B cell (primary cell): ENCODE data around the gene CHD5. TPM values are rescaled to one million over a fixed set of nuclear protein-coding genes. Genes with fewer than 3 reads are reported as not detected.

Experiments
- ATAC-seq: fragments of 200-7000 bp; cut with Tn5 transposase; one replicate; pipeline ENCODE4 v1.10.0; 2021; ENCODE audit warnings: low read depth, mild to moderate bottlenecking, moderate number of reproducible peaks, moderate library complexity
- CTCF ChIA-PET: fragments of 350-600 bp; sonication (Branson Sonifier 250); formaldehyde crosslinking; loops from one replicate; lab custom pipeline; 2021; ENCODE audit warnings: antibody characterized with exemption, inconsistent platforms; lab: Charles Lee
- POLR2A ChIA-PET: fragments of 350-600 bp; sonication (Branson Sonifier 250); formaldehyde crosslinking; loops from one replicate; lab custom pipeline; 2021; ENCODE audit warnings: antibody characterized with exemption; lab: Charles Lee
- DNase-seq: peaks from one replicate; pipeline ENCODE4 v3.0.0; 2013
- H2AFZ ChIP-seq: 2 replicates; pipeline ENCODE4 v1.6.1; 2012; ENCODE audit warnings: mild to moderate bottlenecking, low read depth, low read length; ENCODE audit not compliant: insufficient read depth, poor library complexity, severe bottlenecking
- H3K27ac ChIP-seq, 2 donors: 1 replicate in 1 of 2; 2 replicates in 1 of 2; pipeline ENCODE4 v1.5.1; 2012 to 2013; ENCODE audit warnings: low read length in 2 of 2, mild to moderate bottlenecking in 2 of 2, moderate library complexity in 1 of 2
- H3K27me3 ChIP-seq, 4 experiments: fragments of 200-600 bp in 1 of 4; sonication (generic) in 1 of 4; replicated peaks in 1 of 4; 1 replicate in 2 of 4; 2 replicates in 2 of 4; pipeline versions ENCODE4 v1.6.1 to v1.7.0; 2013 to 2016; ENCODE audit warnings: low read length in 3 of 4, mild to moderate bottlenecking in 2 of 4, mixed read lengths in 1 of 4, moderate library complexity in 1 of 4; ENCODE audit not compliant: insufficient read depth in 4 of 4, control insufficient read depth in 3 of 4; ENCODE audit errors: control extremely low read depth in 1 of 4
- H3K36me3 ChIP-seq, 2 experiments: replicated peaks in 1 of 2; 1 replicate in 1 of 2; 2 replicates in 1 of 2; pipeline versions ENCODE4 v1.6.1 to v1.7.1; 2013; ENCODE audit warnings: low read length in 1 of 2; ENCODE audit not compliant: insufficient read depth in 2 of 2, control insufficient read depth in 1 of 2; ENCODE audit errors: control extremely low read depth in 1 of 2, extremely low read depth in 1 of 2
- H3K4me1 ChIP-seq, 2 donors: fragments of 200-600 bp in 1 of 2; sonication (generic) in 1 of 2; 1 replicate in 1 of 2; 2 replicates in 1 of 2; pipeline versions ENCODE4 v1.5.1 to v1.6.1; 2013 to 2017; ENCODE audit warnings: low read length in 2 of 2; ENCODE audit not compliant: control insufficient read depth in 2 of 2, insufficient read depth in 2 of 2
- H3K4me2 ChIP-seq: replicated peaks from 2 replicates; pipeline ENCODE3; 2012; ENCODE audit warnings: mild to moderate bottlenecking, low read depth, low read length; ENCODE audit not compliant: poor library complexity, severe bottlenecking
- H3K4me3 ChIP-seq, 5 experiments: fragments of 200-600 bp in 1 of 5; sonication (generic) in 1 of 5; 1 replicate in 3 of 5; 2 replicates in 2 of 5; pipeline versions ENCODE4 v1.5.1 to v1.7.0; 2011 to 2016; ENCODE audit warnings: low read length in 4 of 5, mild to moderate bottlenecking in 4 of 5, low read depth in 2 of 5, control low read depth in 1 of 5, moderate library complexity in 1 of 5; ENCODE audit not compliant: insufficient read depth in 1 of 5; ENCODE audit errors: control extremely low read depth in 1 of 5, extremely low read depth in 1 of 5
- H3K79me2 ChIP-seq: fragments of 200-600 bp; sonication (generic); one replicate; pipeline ENCODE4 v1.6.0; 2016; ENCODE audit warnings: low read length; ENCODE audit not compliant: control insufficient read depth, insufficient read depth
- H3K9ac ChIP-seq: fragments of 200-600 bp; sonication (generic); 2 replicates; pipeline ENCODE4 v1.6.1; 2017; ENCODE audit warnings: mild to moderate bottlenecking, low read length, moderate library complexity
- H3K9me3 ChIP-seq, 3 donors: one replicate each; pipeline versions ENCODE4 v1.6.1 to v1.7.1; 2013; ENCODE audit warnings: low read length in 2 of 3; ENCODE audit not compliant: control insufficient read depth in 2 of 3, insufficient read depth in 1 of 3; ENCODE audit errors: control extremely low read depth in 1 of 3
- H4K20me1 ChIP-seq: 2 replicates; pipeline ENCODE4 v1.6.0; 2012; ENCODE audit warnings: mild to moderate bottlenecking, low read length; ENCODE audit not compliant: insufficient read depth, control insufficient read depth, poor library complexity, severe bottlenecking
- H3K27ac Mint-ChIP-seq: one replicate; pipeline ENCODE4 v1.8.0; 2021; ENCODE audit warnings: mixed read lengths
- H3K27me3 Mint-ChIP-seq: one replicate; pipeline ENCODE4 v1.8.0; 2021; ENCODE audit warnings: mixed read lengths
- H3K4me1 Mint-ChIP-seq: one replicate; pipeline ENCODE4 v1.8.0; 2021; ENCODE audit warnings: mixed read lengths
- H3K4me3 Mint-ChIP-seq: one replicate; pipeline ENCODE4 v1.8.0; 2021; ENCODE audit warnings: mixed read lengths
- H3K9me3 Mint-ChIP-seq: one replicate; pipeline ENCODE4 v1.8.0; 2022; ENCODE audit warnings: mixed read lengths; ENCODE audit not compliant: insufficient read depth
- EZH2 ChIP-seq: IDR thresholded peaks from 2 replicates; pipeline ENCODE4 v1.6.1; 2012; ENCODE audit warnings: borderline replicate concordance, low read depth, mild to moderate bottlenecking, moderate library complexity, low read length; ENCODE audit not compliant: insufficient read depth, poor library complexity, severe bottlenecking
- WGBS: methylation state at CpG from one replicate; pipeline ENCODE4 v1.1.5; 2013; ENCODE audit warnings: missing lambda C conversion rate; ENCODE audit not compliant: insufficient coverage; 5-methylcytosine and 5-hydroxymethylcytosine counted together
- intact Hi-C: fragments of 100-400 bp; cut with micrococcal nuclease; formaldehyde crosslinking; loops from one replicate; pipeline ENCODE4 v1.10.0; 2022
- polyA plus RNA-seq: library from polyadenylated mRNA; depleted of rRNA; stranded (reverse); fragments of >200 nt; gene quantifications from 2 replicates; pipeline ENCODE4 v1.2.3, GENCODE V29; 2012
- total RNA-seq, 2 donors: library from RNA; stranded (reverse); fragments of 120-200 nt in 1 of 2; gene quantifications; 1 replicate in 1 of 2; 2 replicates in 1 of 2; pipeline versions ENCODE4 v1.2.3 to v1.2.4, GENCODE V29; 2013 to 2022
- TF ChIP-seq, protein P1 (sequence below): fragments of 200-600 bp; IDR thresholded peaks from one replicate; pipeline ENCODE4 v1.8.0; 2022; ENCODE audit warnings: antibody characterized with exemption, mild to moderate bottlenecking

The CHD5 gene
- total and polyA plus RNA-seq, 2 donors (not counting 1 experiment from before 2014, with no cell fraction given), result 0.18 to 0.20 TPM

DNA sequence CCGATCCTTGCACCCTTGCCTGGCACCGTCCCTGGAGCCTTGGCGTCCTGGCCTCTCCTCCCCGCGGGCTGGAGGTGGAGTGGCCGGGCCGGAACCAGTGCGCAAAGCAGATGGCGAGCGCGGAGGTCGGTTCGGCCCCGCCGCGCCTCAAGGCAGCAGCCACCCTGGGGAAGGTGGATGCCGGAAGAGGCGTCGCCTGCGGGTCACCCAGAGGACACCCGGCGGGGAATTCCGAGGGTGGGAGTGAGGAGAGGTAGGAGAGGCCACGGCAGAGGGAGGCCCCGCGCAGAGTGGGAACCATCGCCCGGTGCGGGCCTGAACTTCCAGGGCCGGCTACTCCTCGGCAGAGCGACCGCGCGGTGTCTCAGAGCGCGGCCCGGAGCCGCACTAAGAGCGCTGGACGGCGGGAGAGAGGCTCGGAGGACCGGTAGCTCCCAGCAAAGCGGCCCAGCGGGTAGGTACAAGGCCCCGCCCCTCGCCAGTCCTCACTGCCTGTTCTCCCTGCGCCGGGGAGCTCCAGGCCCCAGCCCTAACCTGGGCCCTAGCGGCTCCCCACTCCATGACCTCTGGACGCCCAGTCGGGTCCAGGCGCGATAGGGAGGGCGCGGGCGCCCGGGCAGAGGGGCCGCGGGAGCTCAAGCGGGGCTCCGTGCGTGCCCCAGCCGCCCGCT lies 25.9 kb upstream of the CHD5 start, which contains the start of gene RNF207:
Gene RNF207, plus strand, starts transcription at position 271 of the 671 bp plus-strand sequence. CDS start 417 bp downstream, outside the sequence.
- Histone ChIP-seq H3K27me3 (peaks cover 0 to 55% (median 20%) of the 10 kb centered on the region in 4 experiments), H3K4me1 (peaks cover 36 to 38% of the 10 kb centered on the region in 2 donors), H3K9ac (peak within 1 kb of the TSS; percentile 65), H3K36me3 (no peaks in the 10 kb centered on the region), H3K9me3 (peaks cover 0 to 18% (median 0%) of the 10 kb centered on the region in 3 donors), H3K27ac (no peak within 1 kb of the TSS), H3K4me2 (peak within 1 kb of the TSS; percentile 92), H4K20me1 (no peaks in the 10 kb centered on the region), H2AFZ (peak within 1 kb of the TSS; percentile 71), H3K4me3 (peak within 1 kb of the TSS in 4 of 5 experiments; percentile 48 to 58 (median 54)), H3K79me2 (peaks cover 8% of the 10 kb centered on the region)
- ATAC-seq (peak; percentile 35), DNase-seq (peak; percentile 59)
- intact Hi-C loops, result no loop called here
- H3K4me3 Mint-ChIP-seq, result peak within 1 kb of the TSS; percentile 79
- H3K27me3 Mint-ChIP-seq, result peaks cover 16% of the 10 kb centered on the region
- WGBS, result under 1% methylated on average over 60 of the region's 66 CpGs
- ChIA-PET CTCF (no interaction called here), POLR2A (interaction anchor here (0.7 kb wide), 1 partner anchor 29 kb away, joined by 3 read pairs; no protein-coding TSS in a partner anchor)
- H3K27ac Mint-ChIP-seq, result no peak within 1 kb of the TSS
- peaks cover 18% of the 10 kb centered on the region for H3K4me1 Mint-ChIP-seq
- H3K9me3 Mint-ChIP-seq, result no peaks in the 10 kb centered on the region
- TF ChIP-seq EZH2, result peak; percentile 54
- TF ChIP-seq, protein P1, sequence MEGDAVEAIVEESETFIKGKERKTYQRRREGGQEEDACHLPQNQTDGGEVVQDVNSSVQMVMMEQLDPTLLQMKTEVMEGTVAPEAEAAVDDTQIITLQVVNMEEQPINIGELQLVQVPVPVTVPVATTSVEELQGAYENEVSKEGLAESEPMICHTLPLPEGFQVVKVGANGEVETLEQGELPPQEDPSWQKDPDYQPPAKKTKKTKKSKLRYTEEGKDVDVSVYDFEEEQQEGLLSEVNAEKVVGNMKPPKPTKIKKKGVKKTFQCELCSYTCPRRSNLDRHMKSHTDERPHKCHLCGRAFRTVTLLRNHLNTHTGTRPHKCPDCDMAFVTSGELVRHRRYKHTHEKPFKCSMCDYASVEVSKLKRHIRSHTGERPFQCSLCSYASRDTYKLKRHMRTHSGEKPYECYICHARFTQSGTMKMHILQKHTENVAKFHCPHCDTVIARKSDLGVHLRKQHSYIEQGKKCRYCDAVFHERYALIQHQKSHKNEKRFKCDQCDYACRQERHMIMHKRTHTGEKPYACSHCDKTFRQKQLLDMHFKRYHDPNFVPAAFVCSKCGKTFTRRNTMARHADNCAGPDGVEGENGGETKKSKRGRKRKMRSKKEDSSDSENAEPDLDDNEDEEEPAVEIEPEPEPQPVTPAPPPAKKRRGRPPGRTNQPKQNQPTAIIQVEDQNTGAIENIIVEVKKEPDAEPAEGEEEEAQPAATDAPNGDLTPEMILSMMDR, result no peak

DNA sequence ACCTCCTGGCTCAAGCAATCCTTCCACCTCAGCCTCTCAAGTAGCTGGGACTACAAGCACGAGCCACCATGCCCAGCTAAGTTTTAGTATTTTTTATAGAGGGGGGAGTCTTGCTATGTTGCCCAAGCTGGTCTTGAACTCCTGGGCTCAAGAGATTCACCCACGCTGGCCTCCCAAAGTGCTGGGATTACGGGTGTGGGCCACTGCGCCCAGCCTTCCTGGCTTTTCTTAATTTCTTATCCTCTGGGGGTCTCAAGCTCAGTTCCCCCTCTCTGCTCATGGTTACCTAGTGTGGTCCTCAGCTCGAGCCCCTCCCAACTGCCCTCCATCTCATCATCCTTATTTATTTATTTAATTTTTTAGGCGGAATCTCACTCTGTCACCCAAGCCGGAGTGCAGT lies 22.1 kb upstream of the CHD5 start:
- intact Hi-C loops, result no loop called here
- Mint-ChIP-seq H3K27me3 (peaks cover 12% of the 10 kb centered on the region), H3K27ac (no peak overlapping the region), H3K4me3 (no peak overlapping the region), H3K4me1 (peaks cover 39% of the 10 kb centered on the region), H3K9me3 (no peaks in the 10 kb centered on the region)
- H3K9me3 ChIP-seq, result peaks cover 0 to 16% (median 0%) of the 10 kb centered on the region in 3 donors
- POLR2A ChIA-PET, result interaction anchor here (0.6 kb wide), 1 partner anchor 17 kb away, joined by 4 read pairs; no protein-coding TSS in a partner anchor
- DNase-seq (no peak), ATAC-seq (no peak)
- peaks cover 0 to 4% of the 10 kb centered on the region in 2 experiments for H3K36me3 ChIP-seq
- H3K4me2 ChIP-seq, result no peak overlapping the region
- 87% methylated on average over 6 of the region's 7 CpGs for WGBS
- H3K9ac ChIP-seq, result no peak overlapping the region
- CTCF ChIA-PET, result no interaction called here
- H2AFZ ChIP-seq, result no peak overlapping the region
- H3K4me3 ChIP-seq, result no peak overlapping the region
- TF ChIP-seq, protein P1, result no peak
- no peak for TF ChIP-seq EZH2
- H3K27me3 ChIP-seq, result peaks cover 0 to 29% (median 14%) of the 10 kb centered on the region in 4 experiments
- peaks cover 44% of the 10 kb centered on the region for H3K79me2 ChIP-seq
- peaks cover 45 to 47% of the 10 kb centered on the region in 2 donors for H3K4me1 ChIP-seq
- peaks cover 20% of the 10 kb centered on the region for H4K20me1 ChIP-seq
- H3K27ac ChIP-seq, result no peak overlapping the region
